CD4-positive, alpha-beta T cell (primary cell): ENCODE results near the gene GPR153. TPM values are rescaled to one million over a fixed set of nuclear protein-coding genes. Genes with fewer than 3 reads are reported as not detected.

Source experiments
- ATAC-seq: fragments of 200-7000 bp; cut with Tn5 transposase; one replicate; pipeline ENCODE4 v1.10.0; 2022; ENCODE audit warnings: mild to moderate bottlenecking; ENCODE audit not compliant: poor library complexity
- CTCF ChIA-PET: fragments of 350-600 bp; sonication (Branson Sonifier 250); formaldehyde crosslinking; loops from one replicate; lab custom pipeline; 2021; ENCODE audit warnings: antibody characterized with exemption, inconsistent platforms; lab: Charles Lee
- POLR2A ChIA-PET: fragments of 350-600 bp; sonication (Branson Sonifier 250); formaldehyde crosslinking; loops from one replicate; lab custom pipeline; 2021; ENCODE audit warnings: antibody characterized with exemption, inconsistent platforms; lab: Charles Lee
- DNase-seq, 14 experiments: peaks; one replicate each; pipeline ENCODE4 v3.0.0-alpha.2; 2013 to 2020; ENCODE audit warnings: mixed read lengths in 2 of 14
- H3K27ac ChIP-seq, 2 donors: one replicate each; pipeline versions ENCODE4 v1.5.1 to v1.7.0; 2013; ENCODE audit warnings: low read length in 2 of 2, low read depth in 1 of 2, mild to moderate bottlenecking in 1 of 2
- H3K27me3 ChIP-seq, 2 experiments: 1 replicate in 1 of 2; 2 replicates in 1 of 2; pipeline versions ENCODE4 v1.6.1 to v1.7.0; 2013; ENCODE audit warnings: low read length in 2 of 2, control low read depth in 1 of 2, mild to moderate bottlenecking in 1 of 2, moderate library complexity in 1 of 2; ENCODE audit not compliant: insufficient read depth in 2 of 2, control insufficient read depth in 1 of 2
- H3K36me3 ChIP-seq: one replicate; pipeline ENCODE4 v1.6.1; 2013; ENCODE audit warnings: low read length, control low read depth; ENCODE audit not compliant: insufficient read depth
- H3K4me1 ChIP-seq: one replicate; pipeline ENCODE4 v1.6.1; 2013; ENCODE audit warnings: low read length, control low read depth; ENCODE audit not compliant: insufficient read depth
- H3K4me3 ChIP-seq: one replicate; pipeline ENCODE4 v1.5.1; 2013; ENCODE audit warnings: mild to moderate bottlenecking, low read length, moderate library complexity
- H3K9me3 ChIP-seq, 2 experiments: 1 replicate in 1 of 2; 2 replicates in 1 of 2; pipeline versions ENCODE4 v1.6.1 to v1.7.0; 2013; ENCODE audit warnings: low read length in 2 of 2, mild to moderate bottlenecking in 2 of 2, control low read depth in 1 of 2, moderate library complexity in 1 of 2; ENCODE audit not compliant: control insufficient read depth in 1 of 2, insufficient read depth in 1 of 2
- H3K27ac Mint-ChIP-seq: one replicate; pipeline ENCODE4 v1.8.0; 2020; ENCODE audit warnings: mixed read lengths
- H3K27me3 Mint-ChIP-seq: one replicate; pipeline ENCODE4 v1.8.0; 2021; ENCODE audit warnings: mixed read lengths
- H3K36me3 Mint-ChIP-seq: one replicate; pipeline ENCODE4 v1.8.0; 2021; ENCODE audit warnings: low read depth, mixed read lengths
- H3K4me1 Mint-ChIP-seq: one replicate; pipeline ENCODE4 v1.8.0; 2021; ENCODE audit warnings: low read depth, mixed read lengths
- H3K4me3 Mint-ChIP-seq: one replicate; pipeline ENCODE4 v1.8.0; 2020; ENCODE audit warnings: mild to moderate bottlenecking, mixed read lengths
- H3K9me3 Mint-ChIP-seq: one replicate; pipeline ENCODE4 v1.8.0; 2020; ENCODE audit warnings: mixed read lengths
- intact Hi-C, 2 experiments: fragments of 100-400 bp; cut with DNase I in 1 of 2; cut with micrococcal nuclease in 1 of 2; formaldehyde crosslinking; loops; one replicate each; pipeline versions ENCODE4 v1.15.1 to v1.9.0; 2023 to 2025; cut with DNase I, micrococcal nuclease
- total RNA-seq, 174 experiments: library from RNA in 2 of 174; stranded (reverse) in 2 of 174; gene quantifications; one replicate each; pipeline ENCODE4 v1.2.3 and lab custom pipeline; 2021 to 2026
- TF ChIP-seq, protein P1 (sequence below): fragments of 200-600 bp; IDR thresholded peaks from one replicate; pipeline ENCODE4 v1.8.0; 2022; ENCODE audit warnings: antibody characterized with exemption, mild to moderate bottlenecking

Gene GPR153
- total RNA-seq, 2 experiments from 2014 or later = 0.14 to 0.19 TPM

DNA sequence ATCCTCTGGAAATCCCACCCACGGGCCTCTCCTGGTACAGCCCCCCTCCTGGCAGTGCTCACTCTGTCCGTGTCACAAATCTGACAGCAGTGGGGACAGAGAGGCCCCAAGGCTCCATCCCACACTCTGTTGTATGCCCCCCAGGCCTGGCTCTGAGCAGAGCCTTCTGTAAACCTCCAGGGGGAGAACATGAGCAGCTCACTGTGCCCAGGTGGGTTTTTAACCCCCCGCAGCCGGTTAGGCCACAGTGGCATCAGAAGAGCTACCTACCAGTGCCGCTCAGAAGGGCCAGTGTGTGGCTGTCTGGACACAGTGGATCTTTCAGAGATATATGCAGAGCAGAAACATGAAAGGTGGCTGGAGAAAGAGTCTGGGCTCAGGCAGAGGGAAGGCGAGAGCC lies 12.0 kb upstream of the GPR153 start:
- Mint-ChIP-seq H3K4me3 (no peak overlapping the region), H3K36me3 (no peaks in the 10 kb centered on the region), H3K27ac (no peak overlapping the region), H3K27me3 (no peaks in the 10 kb centered on the region), H3K9me3 (no peaks in the 10 kb centered on the region), H3K4me1 (no peaks in the 10 kb centered on the region)
- ATAC-seq (no peak), DNase-seq (no peak)
- no peak overlapping the region for H3K27ac ChIP-seq
- H3K4me1 ChIP-seq = no peaks in the 10 kb centered on the region
- H3K9me3 ChIP-seq = no peaks in the 10 kb centered on the region
- H3K4me3 ChIP-seq = no peak overlapping the region
- TF ChIP-seq, protein P1, sequence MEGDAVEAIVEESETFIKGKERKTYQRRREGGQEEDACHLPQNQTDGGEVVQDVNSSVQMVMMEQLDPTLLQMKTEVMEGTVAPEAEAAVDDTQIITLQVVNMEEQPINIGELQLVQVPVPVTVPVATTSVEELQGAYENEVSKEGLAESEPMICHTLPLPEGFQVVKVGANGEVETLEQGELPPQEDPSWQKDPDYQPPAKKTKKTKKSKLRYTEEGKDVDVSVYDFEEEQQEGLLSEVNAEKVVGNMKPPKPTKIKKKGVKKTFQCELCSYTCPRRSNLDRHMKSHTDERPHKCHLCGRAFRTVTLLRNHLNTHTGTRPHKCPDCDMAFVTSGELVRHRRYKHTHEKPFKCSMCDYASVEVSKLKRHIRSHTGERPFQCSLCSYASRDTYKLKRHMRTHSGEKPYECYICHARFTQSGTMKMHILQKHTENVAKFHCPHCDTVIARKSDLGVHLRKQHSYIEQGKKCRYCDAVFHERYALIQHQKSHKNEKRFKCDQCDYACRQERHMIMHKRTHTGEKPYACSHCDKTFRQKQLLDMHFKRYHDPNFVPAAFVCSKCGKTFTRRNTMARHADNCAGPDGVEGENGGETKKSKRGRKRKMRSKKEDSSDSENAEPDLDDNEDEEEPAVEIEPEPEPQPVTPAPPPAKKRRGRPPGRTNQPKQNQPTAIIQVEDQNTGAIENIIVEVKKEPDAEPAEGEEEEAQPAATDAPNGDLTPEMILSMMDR = no peak
- H3K27me3 ChIP-seq = no peaks in the 10 kb centered on the region
- intact Hi-C loops = no loop called here
- ChIA-PET CTCF (no interaction called here), POLR2A (no interaction called here)
- H3K36me3 ChIP-seq = no peaks in the 10 kb centered on the region

- CTCF ChIA-PET = no interaction called here
- Histone ChIP-seq H3K36me3 (no peaks in the 10 kb centered on the region), H3K4me3 (no peak overlapping the region), H3K27me3 (no peaks in the 10 kb centered on the region), H3K4me1 (no peaks in the 10 kb centered on the region), H3K9me3 (no peaks in the 10 kb centered on the region), H3K27ac (no peak overlapping the region)
- TF ChIP-seq, protein P1 = no peak
- POLR2A ChIA-PET = no interaction called here
- no peaks in the 10 kb centered on the region for H3K36me3 Mint-ChIP-seq
- ATAC-seq (no peak), DNase-seq (no peak)
- intact Hi-C loops = no loop called here
- no peaks in the 10 kb centered on the region for H3K27me3 Mint-ChIP-seq
- no peaks in the 10 kb centered on the region for H3K9me3 Mint-ChIP-seq
- no peak overlapping the region for H3K27ac Mint-ChIP-seq
- H3K4me3 Mint-ChIP-seq = no peak overlapping the region
- H3K4me1 Mint-ChIP-seq = no peaks in the 10 kb centered on the region
These were observed 11.6 kb upstream of the GPR153 start for GRCh38 chr1:6272452-6272851.

GRCh38 chr1:6271554-6271953 lies 10.7 kb upstream of the GPR153 start:
- no peaks in the 10 kb centered on the region for H3K36me3 Mint-ChIP-seq
- TF ChIP-seq, protein P1 = no peak
- intact Hi-C loops = no loop called here
- Histone ChIP-seq H3K4me1 (no peaks in the 10 kb centered on the region), H3K27ac (no peak overlapping the region), H3K27me3 (no peaks in the 10 kb centered on the region), H3K36me3 (no peaks in the 10 kb centered on the region), H3K4me3 (no peak overlapping the region), H3K9me3 (no peaks in the 10 kb centered on the region)
- H3K9me3 Mint-ChIP-seq = no peaks in the 10 kb centered on the region
- no peak overlapping the region for H3K4me3 Mint-ChIP-seq
- no peak for DNase-seq
- ChIA-PET CTCF (no interaction called here), POLR2A (no interaction called here)
- H3K4me1 Mint-ChIP-seq = no peaks in the 10 kb centered on the region
- no peak for ATAC-seq
- no peak overlapping the region for H3K27ac Mint-ChIP-seq
- no peaks in the 10 kb centered on the region for H3K27me3 Mint-ChIP-seq
